Loucy (cell line): Measurements from ENCODE around the gene RNU4-1.

Experiments used
- H2AFZ ChIP-seq: fragments of 200-600 bp; sonication (generic); 2 replicates; pipeline ENCODE4 v1.6.0; 2016; ENCODE audit warnings: antibody characterized with exemption, mild to moderate bottlenecking, low read length, moderate library complexity
- H3F3A ChIP-seq: fragments of 200-600 bp; 2 replicates; pipeline ENCODE4 v1.6.0; 2016; ENCODE audit warnings: antibody characterized with exemption, low read depth, mild to moderate bottlenecking
- H3K27me3 ChIP-seq: fragments of 200-600 bp; sonication (generic); 2 replicates; pipeline ENCODE4 v1.6.1; 2014; ENCODE audit warnings: low read length, mild to moderate bottlenecking; ENCODE audit not compliant: insufficient read depth, poor library complexity, severe bottlenecking
- H3K36me3 ChIP-seq: fragments of 200-600 bp; sonication (generic); 2 replicates; pipeline ENCODE4 v1.6.1; 2016; ENCODE audit warnings: low read length; ENCODE audit not compliant: insufficient read depth
- H3K4me1 ChIP-seq: fragments of 200-600 bp; sonication (generic); 2 replicates; pipeline ENCODE4 v1.5.1; 2014; ENCODE audit warnings: low read length, mild to moderate bottlenecking; ENCODE audit not compliant: insufficient read depth, poor library complexity, severe bottlenecking
- H3K4me2 ChIP-seq: fragments of 200-600 bp; sonication (generic); 2 replicates; pipeline ENCODE4 v1.6.0; 2014; ENCODE audit warnings: antibody characterized with exemption, low read length, low read depth, mild to moderate bottlenecking; ENCODE audit not compliant: poor library complexity, severe bottlenecking
- H3K4me3 ChIP-seq: fragments of 200-600 bp; sonication (generic); 2 replicates; pipeline ENCODE4 v1.5.1; 2014; ENCODE audit warnings: low read length, mild to moderate bottlenecking, mixed read lengths; ENCODE audit not compliant: poor library complexity, severe bottlenecking
- H3K79me2 ChIP-seq: fragments of 200-600 bp; sonication (generic); 2 replicates; pipeline ENCODE4 v1.6.1; 2014; ENCODE audit warnings: low read length; ENCODE audit not compliant: insufficient read depth
- H3K9ac ChIP-seq: fragments of 200-600 bp; sonication (generic); 2 replicates; pipeline ENCODE4 v1.6.0; 2014; ENCODE audit warnings: mild to moderate bottlenecking, low read depth, low read length, moderate library complexity; ENCODE audit not compliant: poor library complexity, severe bottlenecking
- H3K9me2 ChIP-seq: fragments of 200-600 bp; sonication (generic); replicated peaks from 2 replicates; pipeline ENCODE4 v1.6.1; 2016; ENCODE audit warnings: low read depth, low read length, mixed read lengths
- H3K9me3 ChIP-seq: fragments of 200-600 bp; sonication (generic); 2 replicates; pipeline ENCODE4 v1.6.1; 2014; ENCODE audit warnings: mild to moderate bottlenecking, antibody characterized with exemption, low read length, low read depth; ENCODE audit not compliant: insufficient read depth
- H4K20me1 ChIP-seq: fragments of 200-600 bp; sonication (generic); 2 replicates; pipeline ENCODE4 v1.6.0; 2014; ENCODE audit warnings: antibody characterized with exemption, low read length, mild to moderate bottlenecking; ENCODE audit not compliant: insufficient read depth, poor library complexity, severe bottlenecking
- EZH2phosphoT487 ChIP-seq: fragments of 200-600 bp; IDR thresholded peaks from 2 replicates; pipeline ENCODE4 v1.6.1; 2018; ENCODE audit warnings: antibody characterized with exemption, mild to moderate bottlenecking, moderate library complexity, borderline replicate concordance
- TF ChIP-seq, protein P1 (sequence below): fragments of 200-600 bp; sonication (generic); conservative IDR thresholded peaks from 2 replicates; pipeline ENCODE4 v1.5.1; 2014; ENCODE audit warnings: mild to moderate bottlenecking, antibody characterized with exemption, low read length

The RNU4-1 gene

DNA sequence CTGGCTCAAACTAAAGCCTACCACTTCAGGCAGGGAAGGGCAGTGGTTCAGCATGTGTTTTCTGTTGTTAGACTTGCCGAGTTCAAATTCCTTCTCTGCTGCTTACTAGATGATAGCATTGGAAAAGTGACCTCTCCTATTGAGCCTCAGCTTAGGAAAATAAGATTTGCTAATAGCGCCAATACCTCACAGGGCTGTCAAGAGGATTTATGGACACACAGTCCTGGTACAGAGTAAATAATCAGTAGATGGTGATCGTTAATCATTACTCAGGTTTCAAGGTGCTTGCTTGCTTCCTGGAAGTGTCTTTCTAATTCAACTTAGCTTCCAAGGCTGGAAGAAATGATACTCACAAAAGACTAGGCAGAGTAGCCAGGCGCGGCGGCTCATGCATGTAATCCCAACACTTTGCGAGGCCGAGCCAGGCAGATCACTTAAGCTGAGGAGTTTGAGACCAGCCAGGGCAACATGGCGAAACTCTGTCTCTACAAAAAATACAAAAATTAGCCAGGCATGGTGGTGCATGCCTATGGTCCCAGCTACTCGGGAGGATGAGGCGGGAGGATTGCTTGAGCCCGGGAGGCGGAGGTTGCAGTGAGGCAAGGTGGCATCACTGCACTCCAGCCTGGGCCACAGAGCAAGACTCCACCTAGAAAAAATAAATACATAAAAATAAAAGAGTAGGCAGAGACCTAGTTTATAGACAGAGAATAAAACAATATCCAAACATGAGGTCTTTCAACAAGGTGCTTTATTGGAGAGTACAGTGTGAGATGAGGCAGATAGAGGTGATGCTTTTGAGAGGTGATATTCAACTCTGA lies 28.6 kb upstream of the RNU4-1 start:
- Histone ChIP-seq H3K4me3 (no peak overlapping the region), H3K4me1 (peaks cover 15% of the 10 kb centered on the region), H3K9me2 (no peaks in the 10 kb centered on the region), H3K79me2 (no peaks in the 10 kb centered on the region), H3K4me2 (no peak overlapping the region), H2AFZ (no peak overlapping the region), H3K27me3 (no peaks in the 10 kb centered on the region), H3F3A (no peaks in the 10 kb centered on the region), H3K9ac (no peak overlapping the region), H3K9me3 (no peaks in the 10 kb centered on the region), H3K36me3 (no peaks in the 10 kb centered on the region), H4K20me1 (no peaks in the 10 kb centered on the region)
- TF ChIP-seq, protein P1, sequence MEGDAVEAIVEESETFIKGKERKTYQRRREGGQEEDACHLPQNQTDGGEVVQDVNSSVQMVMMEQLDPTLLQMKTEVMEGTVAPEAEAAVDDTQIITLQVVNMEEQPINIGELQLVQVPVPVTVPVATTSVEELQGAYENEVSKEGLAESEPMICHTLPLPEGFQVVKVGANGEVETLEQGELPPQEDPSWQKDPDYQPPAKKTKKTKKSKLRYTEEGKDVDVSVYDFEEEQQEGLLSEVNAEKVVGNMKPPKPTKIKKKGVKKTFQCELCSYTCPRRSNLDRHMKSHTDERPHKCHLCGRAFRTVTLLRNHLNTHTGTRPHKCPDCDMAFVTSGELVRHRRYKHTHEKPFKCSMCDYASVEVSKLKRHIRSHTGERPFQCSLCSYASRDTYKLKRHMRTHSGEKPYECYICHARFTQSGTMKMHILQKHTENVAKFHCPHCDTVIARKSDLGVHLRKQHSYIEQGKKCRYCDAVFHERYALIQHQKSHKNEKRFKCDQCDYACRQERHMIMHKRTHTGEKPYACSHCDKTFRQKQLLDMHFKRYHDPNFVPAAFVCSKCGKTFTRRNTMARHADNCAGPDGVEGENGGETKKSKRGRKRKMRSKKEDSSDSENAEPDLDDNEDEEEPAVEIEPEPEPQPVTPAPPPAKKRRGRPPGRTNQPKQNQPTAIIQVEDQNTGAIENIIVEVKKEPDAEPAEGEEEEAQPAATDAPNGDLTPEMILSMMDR = no peak
- no peak for TF ChIP-seq EZH2phosphoT487

- H3K4me2 ChIP-seq = peak overlapping the region; percentile 72
- no peaks in the 10 kb centered on the region for H3F3A ChIP-seq
- H3K4me1 ChIP-seq = peaks cover 11% of the 10 kb centered on the region
- H3K79me2 ChIP-seq = no peaks in the 10 kb centered on the region
- H3K9ac ChIP-seq = peak overlapping the region; percentile 68
- H3K27me3 ChIP-seq = no peaks in the 10 kb centered on the region
- no peaks in the 10 kb centered on the region for H3K9me2 ChIP-seq
- no peak for TF ChIP-seq EZH2phosphoT487
- TF ChIP-seq, protein P1 = peak; percentile 68
- peak overlapping the region; percentile 86 for H2AFZ ChIP-seq
- H4K20me1 ChIP-seq = no peaks in the 10 kb centered on the region
- no peaks in the 10 kb centered on the region for H3K36me3 ChIP-seq
- peak overlapping the region; percentile 74 for H3K4me3 ChIP-seq
- no peaks in the 10 kb centered on the region for H3K9me3 ChIP-seq
Measured at GRCh38 chr12:120317224-120318105, 24.4 kb upstream of the RNU4-1 start.

DNA sequence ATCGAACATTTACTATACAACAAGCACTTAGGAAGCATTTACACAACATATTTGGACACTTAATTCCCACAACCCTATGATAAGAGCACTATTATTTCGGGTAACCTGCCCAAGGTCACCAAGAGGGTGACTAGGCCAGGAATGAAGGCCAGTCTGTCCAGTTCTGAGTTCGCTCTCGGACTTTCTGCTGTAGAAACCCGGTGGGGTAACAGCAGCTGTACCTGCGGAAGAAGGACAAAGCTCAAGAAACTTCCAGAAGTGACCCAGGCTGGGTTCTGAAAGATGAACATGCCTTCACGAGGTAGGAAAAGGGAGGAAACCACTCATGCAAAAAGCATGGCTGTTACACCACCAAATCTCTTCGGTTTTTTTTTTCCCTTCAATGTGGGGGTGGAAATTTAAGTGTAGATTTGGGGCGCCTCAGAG lies 23.8 kb upstream of the RNU4-1 start:
- peak overlapping the region; percentile 74 for H3K4me3 ChIP-seq
- no peaks in the 10 kb centered on the region for H3K9me2 ChIP-seq
- no peak for TF ChIP-seq EZH2phosphoT487
- TF ChIP-seq, protein P1 = no peak
- peaks cover 11% of the 10 kb centered on the region for H3K4me1 ChIP-seq
- H3K4me2 ChIP-seq = peak overlapping the region; percentile 72
- H3K79me2 ChIP-seq = no peaks in the 10 kb centered on the region
- no peaks in the 10 kb centered on the region for H3K9me3 ChIP-seq
- H2AFZ ChIP-seq = peak overlapping the region; percentile 86
- H3K27me3 ChIP-seq = no peaks in the 10 kb centered on the region
- H3K36me3 ChIP-seq = no peaks in the 10 kb centered on the region
- H4K20me1 ChIP-seq = no peaks in the 10 kb centered on the region
- H3F3A ChIP-seq = no peaks in the 10 kb centered on the region
- peak overlapping the region; percentile 68 for H3K9ac ChIP-seq
